GM19238 (cell line): ENCODE measurements around the gene RS1.

ENCODE experiments used
- DNase-seq: peaks from one replicate; pipeline ENCODE4 v3.0.0; 2011; ENCODE audit warnings: low spot score; ENCODE audit not compliant: insufficient read length

Gene RS1

DNA sequence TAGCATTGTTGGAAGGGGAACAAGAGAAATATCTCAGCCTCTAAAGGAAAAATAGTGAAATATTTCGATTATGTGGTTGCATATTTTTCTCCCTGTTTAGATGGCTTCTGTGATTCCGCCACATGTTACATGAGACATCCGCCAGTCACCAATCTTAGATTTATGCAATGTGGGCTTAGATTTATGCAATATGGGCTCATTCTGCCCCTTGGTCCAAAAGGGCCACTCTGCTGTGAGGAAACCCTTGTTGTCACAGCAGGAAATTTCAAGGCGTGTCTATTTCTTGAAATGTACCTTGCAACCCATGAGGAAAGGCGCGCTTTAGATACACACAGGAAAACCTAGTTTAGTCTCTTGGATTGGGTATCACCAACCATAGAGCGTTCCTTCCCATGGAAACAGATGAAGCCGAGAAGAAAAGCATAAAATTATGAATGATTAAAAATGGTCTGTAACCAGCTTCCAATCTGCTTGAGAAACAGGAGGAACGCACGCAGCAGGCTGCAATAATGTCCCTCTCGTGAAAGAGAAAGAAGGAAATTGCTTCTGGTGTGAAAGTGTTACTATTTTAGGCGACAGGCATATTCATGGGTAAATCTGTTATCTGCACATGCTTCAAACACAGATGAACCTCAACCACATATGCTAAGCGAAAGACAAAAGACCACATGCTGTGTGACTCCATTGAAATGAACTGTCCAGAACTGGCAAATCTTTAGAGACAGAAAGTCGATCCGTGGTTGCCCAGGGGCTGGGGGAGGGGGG is 3.7 kb downstream of the RS1 start:
- DNase-seq, result no peak

DNA sequence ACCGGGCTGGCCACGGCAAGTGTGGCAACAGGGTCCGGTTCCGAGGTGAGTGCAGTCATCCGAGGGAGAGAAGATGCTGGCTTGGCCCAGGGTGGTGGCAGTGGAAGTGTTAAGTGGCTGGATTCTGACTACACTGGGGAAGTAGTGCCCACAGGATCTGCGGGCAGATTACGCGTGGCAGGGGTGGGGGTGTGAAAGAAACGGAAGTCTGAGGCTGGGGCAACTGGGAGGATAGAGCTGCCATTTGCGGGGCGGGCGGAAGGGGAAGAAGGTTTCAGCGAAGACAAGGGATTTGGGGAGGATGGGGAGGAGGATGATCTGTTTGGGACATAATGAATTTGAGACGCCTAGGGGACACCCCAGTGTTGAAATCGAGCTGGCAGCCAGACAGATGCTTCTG is 5.3 kb downstream of the RS1 start:
- DNase-seq, result no peak

DNA sequence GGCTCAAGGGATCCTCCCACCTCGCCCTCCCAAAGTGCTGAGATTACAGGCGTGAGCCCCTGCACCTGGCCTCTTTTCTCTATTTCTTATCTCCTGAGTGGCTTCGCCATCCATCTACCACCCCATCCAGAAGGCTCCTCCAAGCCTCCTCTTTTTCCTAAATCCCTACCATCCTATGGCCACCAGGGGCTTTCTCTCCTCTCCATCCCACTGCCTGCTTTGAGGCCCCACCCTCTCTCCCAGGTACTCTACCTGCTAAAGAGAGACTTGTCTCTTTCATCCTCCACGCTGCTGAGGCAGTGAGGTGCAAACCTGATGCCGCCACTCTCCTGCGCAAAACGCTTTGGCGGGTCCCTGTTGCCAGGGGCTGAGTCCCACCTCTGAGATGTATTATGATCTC is 7.0 kb downstream of the RS1 start:
- no peak for DNase-seq

DNA sequence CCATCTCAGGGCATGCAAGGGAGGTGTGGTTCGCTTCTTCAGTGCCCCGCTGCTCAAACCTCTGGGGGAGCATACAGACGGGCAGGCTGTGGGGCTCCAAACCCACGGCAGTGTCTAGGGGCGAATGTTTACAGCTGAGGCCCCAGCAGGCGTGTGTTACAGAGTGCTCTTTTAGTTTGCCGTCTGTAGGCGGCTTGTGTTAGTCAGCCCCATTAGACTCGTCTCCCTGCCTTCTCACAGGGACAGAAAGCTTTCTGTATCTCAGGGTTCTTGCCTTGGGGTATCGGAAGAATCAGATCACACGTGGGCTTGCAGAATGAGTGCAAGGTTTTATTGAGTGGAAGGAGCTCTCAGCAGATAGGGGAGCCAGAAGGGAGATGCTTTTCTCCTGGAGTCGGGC is 10.6 kb downstream of the RS1 start:
- no peak for DNase-seq

DNA sequence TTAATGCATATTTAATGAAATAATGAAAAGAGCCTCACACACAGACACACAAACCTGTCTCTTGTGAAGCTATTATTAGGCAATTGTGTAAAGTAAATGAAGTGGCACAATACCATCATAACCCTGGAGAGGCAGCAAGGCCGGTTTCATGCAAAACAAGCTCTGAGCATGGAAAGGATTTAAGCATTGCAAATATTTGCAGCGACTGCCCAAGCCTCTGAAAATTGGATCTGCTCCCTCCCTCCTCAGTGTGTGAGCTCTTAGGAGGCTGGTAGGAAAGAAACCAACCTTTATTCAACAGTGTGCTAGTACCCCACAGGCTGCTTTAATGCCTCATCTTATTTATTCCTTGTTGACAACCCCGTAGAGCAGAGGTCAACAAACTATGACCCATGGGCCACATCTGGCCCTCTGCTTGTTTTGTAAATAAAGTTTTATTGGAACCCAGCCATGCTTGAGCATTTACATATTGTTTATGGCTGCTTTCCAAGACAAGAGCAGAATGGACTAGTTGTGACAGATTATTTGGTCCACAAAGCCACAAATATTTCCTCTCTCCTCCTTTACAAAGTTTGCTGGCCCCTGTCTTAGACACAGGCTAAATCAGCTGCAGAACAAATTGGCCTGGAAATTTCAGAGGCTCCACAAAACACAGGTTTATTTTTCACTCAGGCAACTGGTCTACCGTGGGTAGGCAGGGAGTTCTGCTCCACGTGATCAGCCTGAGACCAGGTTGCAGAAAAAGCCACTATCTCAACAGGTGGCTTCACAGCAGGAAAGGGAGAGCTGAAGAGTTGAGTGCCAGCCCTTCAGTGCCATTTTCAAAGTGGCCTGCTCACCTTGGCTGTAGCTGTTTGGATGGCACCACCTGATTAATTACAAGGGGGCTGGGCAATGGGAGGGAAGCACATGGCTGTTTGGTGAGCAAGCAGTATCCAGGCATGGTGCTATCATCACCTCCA is 16.8 kb downstream of the RS1 start:
- DNase-seq, result no peak

DNA sequence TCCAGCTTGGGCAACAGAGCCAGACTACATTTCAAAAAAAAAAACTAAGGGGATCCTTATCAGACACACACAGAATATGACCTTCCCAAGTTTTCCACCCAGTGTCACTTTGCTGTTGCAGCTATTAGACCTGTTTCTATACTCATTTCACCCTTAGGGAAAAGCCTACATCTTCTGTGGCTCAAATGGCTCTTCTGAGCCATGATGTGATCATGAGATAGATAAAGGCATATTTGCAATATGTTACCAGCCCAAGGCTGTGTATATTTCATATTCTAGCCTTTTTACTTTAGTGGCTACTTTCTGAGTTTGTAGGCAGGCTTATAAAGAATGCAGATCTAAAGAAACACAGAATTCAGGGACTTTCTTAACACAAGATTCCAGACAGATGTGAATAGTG is 19.3 kb downstream of the RS1 start:
- no peak for DNase-seq

DNA sequence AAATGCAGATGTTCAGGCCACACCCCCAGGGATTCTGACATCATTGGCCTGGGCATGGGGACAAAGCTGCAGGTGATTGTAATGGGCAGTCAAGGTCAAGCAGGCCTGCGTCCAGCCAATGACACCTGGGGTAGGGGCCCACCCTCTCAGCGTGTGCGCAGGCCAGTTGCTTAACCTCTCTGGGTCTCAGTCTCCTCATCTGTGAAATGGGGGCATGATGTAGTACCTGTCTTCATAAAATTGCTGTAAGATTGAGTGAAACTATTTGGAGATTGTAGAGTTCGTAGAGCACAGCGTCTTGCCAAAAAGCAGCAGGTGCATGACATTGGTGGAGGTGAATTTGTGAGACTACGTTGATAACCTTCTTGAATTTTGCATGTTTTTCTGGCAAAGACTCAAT is 21.2 kb downstream of the RS1 start:
- DNase-seq, result no peak

DNA sequence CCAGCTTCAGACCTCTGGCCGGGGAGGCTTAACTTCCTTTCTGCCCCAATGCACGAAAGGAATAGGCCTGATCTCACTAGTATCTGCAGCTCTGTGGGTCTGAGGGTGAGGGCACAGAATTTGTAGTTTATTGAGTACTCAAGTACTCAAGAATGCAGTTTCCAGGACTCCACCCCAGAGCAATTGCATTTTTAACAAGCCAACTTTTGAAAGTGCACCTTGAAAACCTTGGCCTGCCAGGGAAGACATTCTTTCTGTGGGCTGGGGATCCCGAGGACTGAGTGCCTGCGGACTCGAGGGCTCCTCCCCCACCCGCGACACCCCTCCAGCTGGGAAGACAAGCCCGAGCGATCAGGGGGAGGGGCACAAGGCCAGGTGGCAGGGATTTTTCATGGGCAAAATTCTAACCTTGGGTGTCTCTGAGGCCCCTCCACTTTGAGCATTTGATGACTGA is 22.4 kb downstream of the RS1 start:
- DNase-seq, result no peak

DNA sequence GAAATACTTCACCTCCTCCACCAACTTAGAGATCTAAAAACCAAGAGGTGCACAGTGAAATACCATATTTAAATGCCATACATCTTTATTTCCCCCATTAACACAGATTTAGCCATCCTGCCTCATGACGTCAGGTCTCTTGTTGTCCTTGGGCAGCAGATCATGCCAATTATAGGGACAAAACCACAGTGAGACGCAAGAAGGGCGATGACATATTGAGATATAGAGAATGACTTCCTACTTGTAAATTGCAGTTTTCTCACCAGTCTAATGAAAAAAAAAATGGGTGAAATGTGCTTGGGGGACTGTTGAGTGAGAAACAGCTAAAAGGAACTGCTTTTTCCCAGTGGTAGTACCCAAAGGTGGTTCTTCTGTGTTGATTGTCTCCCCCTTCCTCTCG is 24.3 kb downstream of the RS1 start:
- no peak for DNase-seq

DNA sequence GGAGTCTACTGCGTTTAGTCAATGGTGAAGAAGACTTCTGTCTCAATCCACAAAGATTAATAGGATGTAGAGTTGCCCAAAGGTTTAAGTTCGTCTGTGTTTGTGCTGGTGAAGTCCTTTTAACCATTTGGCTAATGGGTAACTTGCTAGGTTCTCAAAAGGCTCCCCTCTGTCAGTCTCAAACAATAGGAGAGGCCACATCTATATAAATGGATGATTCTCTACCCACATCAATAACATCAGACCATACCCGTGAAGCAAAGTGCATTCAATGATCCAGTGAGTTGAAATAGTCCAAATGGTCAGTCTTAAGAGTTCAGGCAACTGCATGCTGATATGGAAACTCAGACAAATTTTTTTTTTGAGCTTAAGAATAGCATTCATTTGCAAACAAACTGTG is 28.1 kb downstream of the RS1 start:
- DNase-seq, result no peak

DNA sequence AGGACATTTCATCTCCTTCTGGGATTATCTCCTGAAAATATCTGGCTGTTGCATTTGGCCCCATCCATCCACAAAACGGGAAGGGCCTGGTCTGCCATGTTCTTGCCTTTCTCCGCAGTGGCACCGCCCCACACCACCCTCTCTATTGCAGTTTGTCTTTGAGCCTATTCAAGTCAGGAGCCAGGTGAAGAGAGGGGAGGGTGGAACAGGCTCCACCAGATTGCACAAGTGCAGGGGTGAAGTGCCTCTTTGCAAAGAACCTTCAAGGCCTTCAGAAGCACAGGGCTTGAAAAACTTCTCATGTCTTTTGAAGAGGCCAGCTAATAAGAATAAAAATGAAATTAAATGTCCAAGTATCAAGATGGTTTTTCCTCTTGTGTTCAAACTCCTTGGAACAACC is 28.7 kb downstream of the RS1 start:
- DNase-seq, result no peak

DNA sequence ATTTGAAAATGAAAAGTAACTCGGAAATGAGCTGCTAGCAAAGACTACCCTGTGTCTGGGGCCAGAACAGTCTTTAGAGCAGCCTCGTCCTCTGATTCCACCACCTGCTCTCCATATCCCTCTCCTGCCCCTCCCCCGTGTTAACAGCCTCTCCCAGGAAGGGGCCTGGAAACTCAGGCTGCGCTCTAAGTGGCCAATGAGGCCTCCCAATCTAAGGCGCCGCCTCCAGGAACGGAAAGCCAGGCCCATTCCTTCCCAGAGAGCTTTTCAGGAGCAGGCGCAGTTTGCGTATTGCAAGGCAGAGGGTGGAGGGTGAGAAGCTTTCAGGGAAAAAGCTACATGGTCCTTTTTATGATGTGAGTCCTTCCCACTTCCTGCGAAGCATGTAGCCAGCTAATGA is 31.2 kb downstream of the RS1 start:
- no peak for DNase-seq

DNA sequence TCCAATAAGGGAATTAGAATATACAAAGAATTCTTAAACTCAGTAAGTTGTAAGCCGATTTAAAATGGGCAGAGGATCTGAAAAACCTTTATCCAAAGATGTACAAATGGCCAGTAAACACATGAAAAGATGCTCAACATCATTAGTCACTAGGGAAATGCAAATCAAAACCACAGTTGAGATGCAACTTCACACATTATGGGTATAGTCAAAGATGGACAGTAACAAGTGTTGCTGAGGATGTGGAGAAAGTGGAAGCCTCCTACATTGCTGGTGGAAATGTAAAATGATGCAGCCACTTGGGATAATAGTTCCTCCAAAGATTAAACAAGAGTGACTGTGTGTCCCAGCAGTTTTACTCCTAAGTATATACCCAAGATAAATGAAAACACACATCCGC is 32.6 kb downstream of the RS1 start:
- DNase-seq, result no peak

DNA sequence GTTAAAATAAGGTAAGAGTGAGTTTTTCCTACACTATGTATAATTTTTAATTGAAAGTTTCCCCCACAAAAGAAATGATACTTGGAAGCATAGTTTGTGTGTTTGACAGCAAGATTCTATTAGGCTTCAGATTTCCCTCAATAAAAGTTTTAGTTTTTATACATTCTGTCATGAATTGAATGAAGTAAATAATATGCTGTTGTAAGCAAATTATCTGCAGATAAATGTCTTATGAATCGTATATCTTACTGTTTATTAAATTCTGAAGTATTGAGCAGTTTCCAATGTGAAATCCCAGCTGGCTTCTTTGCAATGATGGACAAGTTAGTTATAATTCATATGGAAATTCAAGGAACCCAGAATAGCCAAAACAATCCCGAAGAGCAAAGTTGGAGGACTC is 33.5 kb downstream of the RS1 start:
- DNase-seq, result no peak

DNA sequence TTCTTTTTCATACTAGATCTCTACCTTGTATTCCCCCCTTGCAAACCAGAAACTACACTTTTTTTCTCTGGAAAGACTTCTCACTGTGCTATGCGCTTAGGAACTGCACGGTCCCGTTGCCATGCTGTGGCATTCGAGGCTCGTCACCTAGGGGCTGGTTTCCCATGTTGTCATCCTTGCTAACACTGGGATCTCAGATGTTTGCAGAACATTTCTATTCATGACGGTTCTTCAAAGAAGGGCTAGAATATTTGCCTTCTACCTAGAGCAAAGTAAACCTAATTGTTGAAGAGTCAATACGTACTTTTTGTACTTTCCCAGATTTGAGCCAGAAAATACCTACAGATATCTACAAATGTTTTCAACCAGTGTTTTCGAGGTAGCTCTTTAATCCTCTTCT is 41.0 kb downstream of the RS1 start:
- DNase-seq, result no peak

DNA sequence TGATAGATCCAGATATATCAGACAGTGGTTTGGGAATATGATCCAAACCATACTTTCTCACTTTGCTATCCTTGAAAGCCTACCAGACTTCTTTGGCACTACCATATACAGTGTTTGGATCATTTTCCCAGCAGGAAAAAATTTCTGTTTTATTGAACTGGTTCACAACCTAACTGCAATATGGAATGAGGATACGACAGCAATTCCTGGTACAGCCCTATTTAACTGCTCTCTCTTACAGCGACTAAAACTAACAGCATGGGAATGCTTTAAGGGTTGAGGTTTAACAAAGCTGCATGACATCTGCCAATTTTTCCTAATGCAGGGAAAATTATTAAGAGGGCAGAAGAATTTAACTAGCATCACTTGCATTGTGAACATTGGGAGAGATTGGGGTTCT is 47.3 kb downstream of the RS1 start:
- DNase-seq, result no peak

DNA sequence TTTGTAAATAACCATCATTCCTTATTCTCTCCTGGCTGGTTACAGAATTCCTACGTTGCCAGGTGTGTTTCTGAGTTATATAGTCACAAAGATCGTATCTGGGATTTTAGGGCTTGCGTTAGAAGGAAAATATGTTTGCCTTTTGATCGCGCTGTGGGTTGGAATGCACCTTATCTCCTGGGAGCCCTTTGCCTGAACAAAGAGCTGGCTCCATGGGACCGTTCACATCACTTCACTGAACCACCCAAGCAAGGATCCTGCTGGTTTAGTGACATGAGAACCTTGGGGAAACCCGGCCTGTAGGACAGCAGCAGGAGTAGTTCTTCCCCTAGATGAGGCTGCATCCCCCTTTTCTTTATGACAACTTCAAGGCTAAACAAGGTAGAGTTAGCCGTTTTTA is 51.6 kb downstream of the RS1 start:
- no peak for DNase-seq

DNA sequence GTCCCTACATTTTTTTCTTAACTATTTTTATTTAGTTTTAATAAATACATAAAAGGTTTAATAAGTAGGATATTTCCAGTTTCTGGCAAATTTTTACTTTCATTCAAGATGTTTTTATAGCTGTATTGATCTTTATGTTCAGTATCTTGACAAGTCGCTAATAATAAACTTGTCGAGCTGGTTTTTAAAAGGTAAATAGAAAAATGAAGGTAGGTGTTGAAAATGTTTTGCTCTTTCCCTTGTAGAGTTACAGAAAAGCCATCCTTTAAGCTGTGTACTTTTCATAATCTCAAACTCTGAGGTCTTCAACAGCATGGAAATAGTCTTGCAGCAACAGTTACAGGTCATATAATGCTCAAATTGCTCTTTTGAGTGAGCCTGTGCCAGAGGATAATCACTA is 52.6 kb downstream of the RS1 start:
- no peak for DNase-seq

DNA sequence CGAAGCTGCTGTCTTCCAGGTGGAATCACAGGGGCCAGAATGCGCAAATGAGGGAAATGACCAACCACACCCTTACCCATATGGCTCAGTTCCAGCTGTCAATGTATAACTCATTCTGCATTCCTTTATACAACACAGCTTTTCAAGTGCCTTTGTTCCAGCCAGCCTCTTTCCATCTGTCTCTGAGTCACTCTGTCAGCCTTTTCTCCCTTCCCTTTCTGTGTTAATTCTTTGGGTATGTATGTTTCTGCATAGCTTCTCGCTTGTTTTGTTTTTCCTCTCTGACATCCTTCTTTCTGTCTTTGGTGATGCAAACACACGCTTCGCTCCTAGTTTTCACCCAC is 54.5 kb downstream of the RS1 start:
- DNase-seq, result no peak

DNA sequence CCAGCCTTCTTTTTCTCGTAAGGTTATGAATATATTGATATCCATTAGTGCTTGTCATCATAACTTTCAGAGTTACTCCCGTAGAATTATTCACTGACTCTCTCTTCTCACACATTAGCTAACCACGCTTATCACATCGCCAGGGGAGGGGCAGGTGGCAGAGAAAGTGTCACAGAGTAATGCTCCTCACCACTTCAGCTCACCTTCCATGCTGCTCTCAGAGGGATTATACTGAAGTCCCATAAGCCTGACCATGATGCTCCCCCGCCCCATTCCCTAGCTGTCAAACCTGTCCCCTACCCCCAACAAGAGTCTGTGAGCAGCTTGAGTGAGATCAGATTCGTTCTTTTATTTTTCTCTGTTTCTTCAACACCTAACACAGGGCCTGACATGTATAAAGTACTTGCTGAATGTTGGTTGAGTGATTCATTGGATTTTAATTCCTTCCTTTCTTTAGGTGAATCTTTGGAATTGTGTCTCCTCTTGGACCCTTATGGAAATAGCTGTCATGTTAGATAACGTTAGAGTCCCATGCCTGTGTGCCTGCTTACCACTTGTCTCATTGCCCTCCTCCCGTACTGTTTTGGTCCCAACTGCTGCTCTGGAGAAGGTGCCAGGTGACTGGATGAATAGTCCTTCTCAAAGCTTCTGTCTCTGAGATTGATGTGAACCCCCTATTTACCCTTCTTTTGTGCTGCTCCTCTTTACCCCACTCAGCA is 55.1 kb downstream of the RS1 start:
- no peak for DNase-seq

DNA sequence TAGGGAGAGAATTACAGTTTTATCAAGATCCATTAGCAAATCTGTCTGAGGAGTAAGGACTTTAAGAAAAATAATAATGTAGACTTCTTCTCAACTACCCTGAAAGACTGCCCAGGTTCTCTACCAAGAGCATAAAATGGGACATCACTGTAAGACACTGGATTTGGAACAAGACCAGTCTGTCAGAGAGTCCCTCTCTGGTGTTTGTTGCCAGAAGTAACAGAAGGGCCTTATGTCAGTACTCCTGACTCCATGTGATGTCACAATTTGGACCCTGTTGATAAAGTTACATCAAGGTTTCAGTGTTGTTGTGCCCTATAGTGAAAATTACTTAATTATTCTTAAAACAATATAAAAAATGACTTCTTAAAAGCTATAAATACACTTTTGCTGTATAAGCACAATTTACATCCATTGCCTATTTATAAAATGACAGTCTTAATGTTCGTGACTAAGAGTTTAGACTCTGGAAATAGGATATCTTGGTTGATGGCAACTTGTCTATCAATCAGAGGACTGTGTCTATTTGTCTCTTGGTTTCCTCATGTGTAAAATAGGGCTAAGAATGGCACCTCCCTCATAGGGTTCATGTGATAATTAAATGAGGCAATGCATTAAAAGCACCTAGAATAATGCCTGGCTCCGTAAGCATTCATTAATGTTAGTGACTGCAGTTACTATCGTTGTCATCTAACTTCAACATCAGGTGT is 57.8 kb downstream of the RS1 start:
- DNase-seq, result no peak

DNA sequence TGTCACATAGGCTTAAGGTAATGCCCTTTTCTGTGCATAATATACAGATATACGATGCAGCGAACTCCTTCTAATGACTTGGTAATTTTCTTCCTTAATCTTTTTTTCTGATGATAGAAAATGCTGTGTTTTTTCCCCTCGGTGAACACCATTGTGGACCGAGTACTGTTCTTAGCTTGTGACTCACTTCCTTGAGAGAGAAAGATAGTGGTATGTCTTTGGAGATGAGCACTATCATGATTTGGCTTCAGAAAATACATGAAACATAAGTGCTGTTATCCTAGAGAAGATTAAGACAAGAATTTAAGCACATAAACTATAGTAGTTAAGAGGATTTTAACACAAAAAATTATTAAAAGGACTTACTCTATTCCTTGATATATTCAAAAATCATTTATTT is 63.9 kb downstream of the RS1 start:
- no peak for DNase-seq
